ENCODE data around the gene STOML3. TPM values are rescaled to one million over a fixed set of nuclear protein-coding genes. Genes with fewer than 3 reads are reported as not detected.

Gene STOML3
- not detected in 5 replicates for total RNA-seq (2022; extraction: Qiagen RNA extraction)

GRCh38 chr13:38990693-38991092 is at the start of gene STOML3:
STOML3 (minus strand) TSS chr13:38990831; CDS start chr13:38990721, 110 bp downstream.

GRCh38 chr13:39037880-39038568 is 47.4 kb upstream of the STOML3 start, which contains the start of the genes NHLRC3 and PROSER1:
NHLRC3 (plus strand) TSS chr13:39038456; CDS start chr13:39038640, 184 bp downstream.
PROSER1 (minus strand) TSS chr13:39038089; CDS start chr13:39037242, 847 bp downstream.

Other genes starting within 250 kb of the STOML3 start
- gene PROSER1, start 47.3 kb upstream of the STOML3 start, total RNA-seq (2022; extraction: Qiagen RNA extraction), result 9.7 to 12.9 TPM (median 11.5 TPM) in 5 replicates
- gene NHLRC3, start 47.6 kb upstream of the STOML3 start, total RNA-seq (2022; extraction: Qiagen RNA extraction), result 4.7 to 6.0 TPM (median 5.6 TPM) in 5 replicates

Measured in A549 treated with CORT108297 at 1 μM for 4 hours (cell line).